ENCODE measurements around the gene FAM118A. TPM values are rescaled to one million over a fixed set of nuclear protein-coding genes. Genes with fewer than 3 reads are reported as not detected.

The FAM118A gene
- polyA plus RNA-seq, 1 donor (not counting 4 experiments of a cell fraction or from before 2014, with no cell fraction given) = 31.1 TPM

DNA sequence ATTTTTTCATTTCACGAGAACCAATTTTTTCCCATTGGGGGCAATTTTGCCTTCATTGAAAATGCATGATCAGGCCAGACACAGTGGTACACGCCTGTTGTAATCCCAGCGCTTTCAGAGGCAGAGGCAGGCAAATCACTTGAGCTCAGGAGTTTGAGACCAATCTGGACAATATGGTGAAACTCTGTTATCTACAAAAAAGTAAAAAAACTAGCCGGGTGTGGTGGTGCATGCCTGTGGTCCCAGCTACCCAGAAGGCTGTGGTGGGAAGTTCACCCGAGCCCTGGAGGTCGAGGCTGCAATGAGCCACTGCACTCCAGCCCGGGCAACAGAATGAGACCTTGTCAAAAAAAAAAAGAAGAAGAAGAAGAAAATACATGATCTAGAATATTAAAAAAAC, 44.2 kb upstream of the FAM118A start:
- H3K9ac ChIP-seq (ENCODE audit: control insufficient read depth, extremely low read depth, insufficient read depth, low read length) = no peak overlapping the region
- FAIRE-seq = no peak
- H3K4me1 ChIP-seq (ENCODE audit: control insufficient read depth, extremely low read depth, insufficient read depth, low read length) = peaks cover 21% of the 10 kb centered on the region
- H2AFZ ChIP-seq (ENCODE audit: control insufficient read depth, low read length) = no peak overlapping the region
- no peaks in the 10 kb centered on the region for H3K9me3 ChIP-seq (ENCODE audit: control insufficient read depth, low read depth, low read length)
- H3K4me2 ChIP-seq (ENCODE audit: control insufficient read depth, extremely low read depth, insufficient read depth, low read depth, low read length) = no peak overlapping the region
- TF ChIP-seq CTCF (optimal IDR thresholded peaks at IDR 0.05 in 1 of 3, IDR thresholded peaks at IDR 0.05 in 1 of 3, conservative IDR thresholded peaks at IDR 0.05 in 1 of 3; ENCODE audit: extremely low read depth in 1 of 3, insufficient read depth in 2 of 3, low read length in 3 of 3) (no peak), EZH2 (IDR thresholded peaks at IDR 0.05; ENCODE audit: low read length) (no peak)
- no peak for DNase-seq (ENCODE audit: low read depth, low spot score)
- no peaks in the 10 kb centered on the region for H3K36me3 ChIP-seq (ENCODE audit: control insufficient read depth in 2 of 2, extremely low read depth in 1 of 2, insufficient read depth in 2 of 2, low read length in 2 of 2)
- peaks cover 17% of the 10 kb centered on the region for H3K27me3 ChIP-seq (ENCODE audit: control insufficient read depth, extremely low read depth, insufficient read depth, low read length)
- H3K9me1 ChIP-seq (ENCODE audit: control insufficient read depth, extremely low read depth, insufficient read depth, low read length) = no peaks in the 10 kb centered on the region
- dilution Hi-C loops (cut with MboI; ENCODE audit: extremely low pct_ligation_motif_present, low sequenced_read_pairs) = no loop called here
- H4K20me1 ChIP-seq (ENCODE audit: control insufficient read depth, extremely low read depth, insufficient read depth, low read length) = no peaks in the 10 kb centered on the region
- no peak overlapping the region for H3K4me3 ChIP-seq (ENCODE audit: control insufficient read depth in 2 of 3, extremely low read depth in 1 of 3, insufficient read depth in 2 of 3, low read depth in 1 of 3, low read length in 3 of 3)
- no peaks in the 10 kb centered on the region for H3K79me2 ChIP-seq (ENCODE audit: control insufficient read depth, insufficient read depth, low read length)
- H3K27ac ChIP-seq (ENCODE audit: control insufficient read depth, insufficient read depth, low read length) = no peak overlapping the region

GRCh38 chr22:45268167-45268957, 41.4 kb upstream of the FAM118A start:
- peak overlapping the region; percentile 97 for H2AFZ ChIP-seq (ENCODE audit: control insufficient read depth, low read length)
- DNase-seq (ENCODE audit: low read depth, low spot score) = no peak
- H3K9me1 ChIP-seq (ENCODE audit: control insufficient read depth, extremely low read depth, insufficient read depth, low read length) = no peaks in the 10 kb centered on the region
- no peak for FAIRE-seq
- H3K36me3 ChIP-seq (ENCODE audit: control insufficient read depth in 2 of 2, extremely low read depth in 1 of 2, insufficient read depth in 2 of 2, low read length in 2 of 2) = no peaks in the 10 kb centered on the region
- no peaks in the 10 kb centered on the region for H3K79me2 ChIP-seq (ENCODE audit: control insufficient read depth, insufficient read depth, low read length)
- H3K9me3 ChIP-seq (ENCODE audit: control insufficient read depth, low read depth, low read length) = no peaks in the 10 kb centered on the region
- peak overlapping the region; percentile 49 to 61 (median 52) for H3K4me3 ChIP-seq (ENCODE audit: control insufficient read depth in 2 of 3, extremely low read depth in 1 of 3, insufficient read depth in 2 of 3, low read depth in 1 of 3, low read length in 3 of 3)
- peaks cover 9% of the 10 kb centered on the region for H3K27me3 ChIP-seq (ENCODE audit: control insufficient read depth, extremely low read depth, insufficient read depth, low read length)
- H3K4me1 ChIP-seq (ENCODE audit: control insufficient read depth, extremely low read depth, insufficient read depth, low read length) = peaks cover 18% of the 10 kb centered on the region
- H3K9ac ChIP-seq (ENCODE audit: control insufficient read depth, extremely low read depth, insufficient read depth, low read length) = peak overlapping the region; percentile 64
- H3K4me2 ChIP-seq (ENCODE audit: control insufficient read depth, extremely low read depth, insufficient read depth, low read depth, low read length) = peak overlapping the region; percentile 90
- no peak for TF ChIP-seq EZH2 (IDR thresholded peaks at IDR 0.05; ENCODE audit: low read length)
- no peak for TF ChIP-seq CTCF (optimal IDR thresholded peaks at IDR 0.05 in 1 of 3, IDR thresholded peaks at IDR 0.05 in 1 of 3, conservative IDR thresholded peaks at IDR 0.05 in 1 of 3; ENCODE audit: extremely low read depth in 1 of 3, insufficient read depth in 2 of 3, low read length in 3 of 3)
- no peaks in the 10 kb centered on the region for H4K20me1 ChIP-seq (ENCODE audit: control insufficient read depth, extremely low read depth, insufficient read depth, low read length)
- H3K27ac ChIP-seq (ENCODE audit: control insufficient read depth, insufficient read depth, low read length) = no peak overlapping the region
- dilution Hi-C loops (cut with MboI; ENCODE audit: extremely low pct_ligation_motif_present, low sequenced_read_pairs) = no loop called here

Measured in keratinocyte (primary cell).